Pons (tissue), 1 donor: Measurements from ENCODE around the gene RIPOR3.
"Not testable (repeated sequence)": the region's sequence is repeated elsewhere in the genome, so short reads cannot be mapped to it uniquely, and the experiment has no call there.

Experiments
- DNase-seq: peaks from one replicate; pipeline ENCODE4 v3.0.0-alpha.2; 2016; ENCODE audit warnings: low spot score

The RIPOR3 gene

GRCh38 chr20:50655311-50655880 lies 35.9 kb downstream of the RIPOR3 start:
- peak; percentile 24 for DNase-seq

DNA sequence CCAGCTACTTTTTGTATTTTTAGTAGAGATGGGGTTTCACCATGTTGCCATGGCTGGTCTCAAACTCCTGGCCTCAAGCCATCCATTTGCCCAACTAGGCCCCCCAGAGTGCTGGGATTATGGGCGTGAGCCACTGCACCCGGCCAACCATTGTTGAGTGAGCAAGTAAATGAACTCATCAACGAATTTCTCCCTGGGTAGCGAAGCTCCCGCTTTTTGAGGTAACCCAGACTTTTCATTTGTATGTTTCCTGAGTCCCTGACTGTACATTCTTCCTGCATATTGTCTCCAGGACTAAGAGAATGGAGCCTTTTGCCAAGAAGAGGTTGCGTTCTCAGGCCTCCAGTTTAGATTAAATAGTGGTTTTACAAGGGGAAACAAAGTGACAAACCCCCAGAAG lies 36.4 kb downstream of the RIPOR3 start:
- DNase-seq, result no peak

GRCh38 chr20:50652702-50653294 lies 38.5 kb downstream of the RIPOR3 start:
- no peak for DNase-seq

DNA sequence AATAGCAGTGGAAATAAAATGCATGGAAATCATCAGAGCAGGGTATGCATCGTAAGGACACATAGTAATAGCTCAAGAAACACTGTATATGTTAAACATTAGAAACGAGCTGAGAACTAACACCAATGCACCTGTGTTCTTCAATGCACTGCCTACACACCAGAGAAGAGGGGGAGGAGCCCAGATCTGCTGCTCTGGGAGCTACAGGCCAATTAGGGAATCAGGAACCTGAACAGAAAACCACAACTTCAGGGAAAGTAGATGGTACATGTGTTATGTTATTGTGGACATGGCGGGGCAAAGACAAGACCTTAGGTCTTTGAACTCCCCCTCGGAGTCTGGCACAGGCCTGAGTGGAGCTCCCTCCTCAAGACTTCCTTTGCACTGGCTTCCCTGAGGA lies 39.7 kb downstream of the RIPOR3 start:
- no peak for DNase-seq

DNA sequence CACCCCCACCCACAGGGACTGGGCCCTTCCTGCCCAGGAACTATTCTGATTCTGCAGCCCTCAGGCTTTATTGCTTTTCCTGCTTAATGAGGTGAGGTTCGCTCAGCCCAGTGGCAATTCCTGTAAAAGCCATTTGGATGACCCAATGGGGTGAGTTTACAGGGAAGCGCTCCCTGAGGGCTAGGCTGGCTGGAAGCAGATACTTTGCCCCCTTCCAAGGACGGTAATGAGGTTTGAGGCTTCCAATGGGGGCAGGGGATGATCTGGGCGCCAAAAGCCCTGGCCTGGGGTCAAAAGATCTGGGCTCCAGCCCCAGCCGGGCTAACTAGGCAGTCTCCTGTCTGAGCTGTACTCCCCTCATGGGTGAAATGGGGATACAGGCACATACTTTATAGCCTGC lies 41.8 kb downstream of the RIPOR3 start:
- DNase-seq, result no peak

DNA sequence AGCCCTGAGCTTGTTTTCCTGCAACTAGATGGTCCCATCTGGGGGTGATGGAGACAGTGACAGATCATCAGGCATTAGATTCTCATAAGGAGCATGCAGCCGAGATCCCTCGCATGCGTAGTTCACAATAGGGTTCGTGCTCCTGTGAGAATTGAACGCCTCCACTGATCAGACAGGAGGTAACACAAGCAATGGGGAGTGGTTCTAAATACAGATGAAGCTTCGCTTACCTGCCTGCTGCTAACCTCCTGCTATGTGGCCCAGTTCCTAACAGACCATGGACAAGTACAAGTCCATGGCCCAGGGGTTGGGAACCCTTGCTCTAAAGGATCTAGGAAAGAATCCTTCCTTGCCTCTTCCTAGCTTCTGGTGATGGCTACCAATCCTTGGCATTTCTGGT lies 42.7 kb downstream of the RIPOR3 start:
- no peak for DNase-seq

DNA sequence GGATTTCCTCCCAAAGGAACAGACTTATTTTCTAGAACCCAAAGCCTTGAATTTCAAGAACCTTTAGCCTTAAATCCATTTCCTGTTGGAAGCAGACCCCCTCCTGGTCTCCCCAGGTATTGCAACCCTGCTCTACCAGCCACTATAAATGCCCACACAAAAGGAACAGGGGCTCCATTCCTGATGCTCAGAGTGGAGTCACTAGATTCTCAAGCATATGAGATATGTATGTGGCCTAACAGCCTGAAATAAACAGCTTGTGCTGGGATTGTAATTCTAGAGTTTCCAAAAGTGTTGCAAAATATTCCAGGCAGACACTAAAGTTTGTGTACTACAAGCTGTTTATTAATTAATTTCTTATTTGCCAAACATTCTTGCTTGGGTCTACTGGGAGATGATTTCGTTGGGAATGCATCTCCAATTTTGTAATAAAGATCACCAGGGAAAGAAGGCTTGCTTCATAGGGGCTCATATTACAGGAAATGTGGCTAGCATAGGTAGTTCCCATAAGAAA lies 44.8 kb downstream of the RIPOR3 start:
- no peak for DNase-seq

- DNase-seq, result no peak
Measured at GRCh38 chr20:50645253-50646068, 45.9 kb downstream of the RIPOR3 start.

GRCh38 chr20:50642288-50642803 lies 49.0 kb downstream of the RIPOR3 start:
- DNase-seq, result no peak

- not testable (repeated sequence) for DNase-seq
Measured at GRCh38 chr20:50641625-50642287, 49.6 kb downstream of the RIPOR3 start.

GRCh38 chr20:50639971-50640711 lies 51.2 kb downstream of the RIPOR3 start:
- not testable (repeated sequence) for DNase-seq

- not testable (repeated sequence) for DNase-seq
Measured at GRCh38 chr20:50638015-50638847, 53.1 kb downstream of the RIPOR3 start.

GRCh38 chr20:50636601-50637540 lies 54.5 kb downstream of the RIPOR3 start:
- DNase-seq, result no peak

DNA sequence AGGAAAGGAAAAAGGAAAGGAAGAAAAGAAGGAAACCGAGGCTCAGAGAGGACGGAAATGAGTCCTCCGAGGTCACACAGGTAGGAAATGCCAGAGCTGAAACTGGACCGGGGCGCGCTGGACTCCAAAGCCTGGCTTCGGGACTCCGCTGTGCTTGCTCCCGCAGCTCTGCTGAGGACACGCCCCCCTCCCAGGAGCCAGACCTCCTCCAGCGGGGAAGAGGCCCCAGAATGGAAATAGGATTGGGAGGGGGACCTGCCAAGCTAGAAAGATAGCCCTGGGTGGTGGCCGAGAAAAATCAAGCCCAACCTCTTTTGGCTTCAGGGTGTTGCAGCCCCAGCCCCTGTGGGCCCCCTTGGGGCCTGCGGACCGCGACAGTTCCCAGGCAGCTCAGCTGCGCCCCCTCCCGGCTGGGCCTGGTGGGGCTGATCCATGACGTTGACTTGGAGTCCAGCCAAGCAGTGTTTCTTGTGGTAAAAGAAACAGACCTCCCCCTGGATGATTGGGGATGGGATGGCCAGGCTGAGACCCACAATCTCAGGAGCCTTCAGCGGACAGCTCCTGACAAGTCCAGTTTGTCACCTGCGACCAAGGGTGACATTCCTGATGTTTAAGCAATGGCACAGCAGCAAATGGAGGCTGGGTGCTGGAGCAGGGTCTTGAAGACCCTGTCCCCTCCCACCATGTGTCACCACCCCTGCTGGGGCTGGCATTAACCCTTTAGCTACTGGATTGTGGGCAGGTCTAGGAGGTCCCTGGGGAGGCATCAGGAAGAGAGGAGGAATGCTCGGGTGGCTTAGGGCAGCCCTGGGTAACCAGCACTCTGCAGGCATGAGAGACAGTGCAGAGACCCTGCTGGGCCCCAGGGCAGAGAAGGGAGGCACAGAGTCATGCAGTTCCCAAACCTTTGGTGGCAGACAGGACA lies 55.4 kb downstream of the RIPOR3 start:
- peak; percentile 5 for DNase-seq

DNA sequence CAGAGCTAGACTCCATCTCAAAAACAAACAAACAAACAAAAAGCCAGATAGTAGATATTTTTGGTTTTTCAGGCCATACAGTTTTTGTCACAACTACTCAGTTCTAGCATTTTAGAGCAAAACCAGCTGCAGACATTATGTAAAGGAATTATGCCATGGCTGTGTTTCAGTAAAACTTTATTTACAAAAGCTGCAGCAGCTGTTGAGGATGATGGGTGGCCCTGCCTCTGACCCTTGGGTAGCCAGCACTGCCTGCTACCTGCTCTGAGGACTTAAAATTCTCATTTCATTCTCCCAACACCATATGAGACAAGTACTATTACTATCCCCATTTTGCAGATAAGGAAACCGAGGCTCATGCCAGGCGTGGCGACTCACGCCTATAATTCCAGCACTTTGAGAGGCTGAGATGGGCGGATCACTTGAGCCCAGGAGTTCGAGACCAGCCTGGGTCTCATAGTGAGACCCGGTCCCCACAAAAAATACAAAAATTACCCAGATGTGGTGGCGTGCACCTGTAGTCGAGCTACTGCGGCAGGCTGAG lies 56.3 kb downstream of the RIPOR3 start:
- DNase-seq, result no peak

- DNase-seq, result no peak
Measured at GRCh38 chr20:50634191-50634590, 57.2 kb downstream of the RIPOR3 start.

- DNase-seq, result no peak
Measured at GRCh38 chr20:50633361-50633760, 58.0 kb downstream of the RIPOR3 start.

- no peak for DNase-seq
Measured at GRCh38 chr20:50632701-50633100, 58.6 kb downstream of the RIPOR3 start.
